HG03097 (cell line): Measurements from ENCODE around the gene PISD.
A peak's percentile ranks its signal among the peaks of the same experiment; 100 is the strongest.
"Not testable (repeated sequence)": the region's sequence is repeated elsewhere in the genome, so short reads cannot be mapped to it uniquely, and the experiment has no call there.

Source experiments
- ATAC-seq: cut with Tn5 transposase; IDR thresholded peaks from one replicate; pipeline ENCODE4 v1.9.1; 2021; ENCODE audit not compliant: unreplicated experiment, low FRiP score

The PISD gene

GRCh38 chr22:31661851-31662667 lies at the start of gene PISD:
TSS of gene PISD (minus strand) at chr22:31662215. CDS start at chr22:31662208, 7 bp downstream.
- peak; percentile 71 for ATAC-seq

GRCh38 chr22:31711226-31711625 lies 49.2 kb upstream of the PISD start:
- not testable (repeated sequence) for ATAC-seq

- no peak for ATAC-seq
Observed at GRCh38 chr22:31707519-31707918, 45.5 kb upstream of the PISD start.

- ATAC-seq, result no peak
Observed at GRCh38 chr22:31695423-31695822, 33.4 kb upstream of the PISD start.

GRCh38 chr22:31694046-31694445 lies 32.0 kb upstream of the PISD start:
- ATAC-seq, result not testable (repeated sequence)

GRCh38 chr22:31692186-31692886 lies 30.3 kb upstream of the PISD start:
- ATAC-seq, result no peak

- no peak for ATAC-seq
Observed at GRCh38 chr22:31691408-31691807, 29.4 kb upstream of the PISD start.

GRCh38 chr22:31683181-31684105 lies 21.4 kb upstream of the PISD start:
- ATAC-seq, result no peak

GRCh38 chr22:31682751-31683150 lies 20.7 kb upstream of the PISD start:
- no peak for ATAC-seq

- no peak for ATAC-seq
Observed at GRCh38 chr22:31681349-31682345, 19.6 kb upstream of the PISD start.

GRCh38 chr22:31680861-31681341 lies 18.9 kb upstream of the PISD start:
- no peak for ATAC-seq

- ATAC-seq, result no peak
Observed at GRCh38 chr22:31678748-31679147, 16.7 kb upstream of the PISD start.

- ATAC-seq, result peak; percentile 87
Observed at GRCh38 chr22:31676700-31677099, 14.7 kb upstream of the PISD start.

GRCh38 chr22:31674219-31674618 lies 12.2 kb upstream of the PISD start:
- not testable (repeated sequence) for ATAC-seq

GRCh38 chr22:31668849-31669248 lies 6.8 kb upstream of the PISD start:
- ATAC-seq, result not testable (repeated sequence)

GRCh38 chr22:31662668-31663037 lies 638 bp upstream of the PISD start:
- ATAC-seq, result no peak

- ATAC-seq, result not testable (repeated sequence)
Observed at GRCh38 chr22:31660860-31661341, 1.1 kb downstream of the PISD start.

- no peak for ATAC-seq
Observed at GRCh38 chr22:31659246-31659645, 2.8 kb downstream of the PISD start.

GRCh38 chr22:31654408-31654807 lies 7.6 kb downstream of the PISD start:
- ATAC-seq, result no peak
